ENCODE results near the gene MOG.

Gene MOG

DNA sequence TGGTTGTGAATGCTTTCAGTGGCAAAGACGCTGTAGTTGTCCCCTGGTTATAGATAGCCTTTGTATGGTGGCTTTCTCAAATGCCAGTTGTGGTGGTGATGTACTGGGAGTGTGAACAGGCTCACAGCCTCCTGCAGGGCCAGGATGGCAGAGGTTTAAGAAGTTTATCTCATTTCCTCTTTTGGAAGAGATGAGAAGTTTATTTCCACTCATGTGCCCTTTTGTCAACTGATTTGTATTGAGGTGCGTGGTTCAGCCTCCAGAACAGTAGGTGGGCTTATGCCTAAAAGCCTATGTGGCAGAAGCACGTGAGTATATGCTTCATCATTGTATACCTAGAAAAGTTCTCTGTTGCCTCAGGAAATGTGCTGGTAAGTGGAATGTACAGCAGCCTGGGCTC, 37.7 kb downstream of the MOG start:
- peaks cover 13% of the 10 kb centered on the region for H3K9me3 ChIP-seq
- H3K27ac ChIP-seq: no peak overlapping the region
- H3K4me1 ChIP-seq: no peaks in the 10 kb centered on the region
- no peak for TF ChIP-seq Cebpa-rat (IDR thresholded peaks at IDR 0.05)
- H3K4me2 ChIP-seq: no peak overlapping the region
- H4K20me1 ChIP-seq: no peaks in the 10 kb centered on the region
- H3K9ac ChIP-seq: no peak overlapping the region
- H3K4me3 ChIP-seq: no peak overlapping the region
- no peaks in the 10 kb centered on the region for H3K36me3 ChIP-seq
- H3K27me3 ChIP-seq: no peaks in the 10 kb centered on the region

DNA sequence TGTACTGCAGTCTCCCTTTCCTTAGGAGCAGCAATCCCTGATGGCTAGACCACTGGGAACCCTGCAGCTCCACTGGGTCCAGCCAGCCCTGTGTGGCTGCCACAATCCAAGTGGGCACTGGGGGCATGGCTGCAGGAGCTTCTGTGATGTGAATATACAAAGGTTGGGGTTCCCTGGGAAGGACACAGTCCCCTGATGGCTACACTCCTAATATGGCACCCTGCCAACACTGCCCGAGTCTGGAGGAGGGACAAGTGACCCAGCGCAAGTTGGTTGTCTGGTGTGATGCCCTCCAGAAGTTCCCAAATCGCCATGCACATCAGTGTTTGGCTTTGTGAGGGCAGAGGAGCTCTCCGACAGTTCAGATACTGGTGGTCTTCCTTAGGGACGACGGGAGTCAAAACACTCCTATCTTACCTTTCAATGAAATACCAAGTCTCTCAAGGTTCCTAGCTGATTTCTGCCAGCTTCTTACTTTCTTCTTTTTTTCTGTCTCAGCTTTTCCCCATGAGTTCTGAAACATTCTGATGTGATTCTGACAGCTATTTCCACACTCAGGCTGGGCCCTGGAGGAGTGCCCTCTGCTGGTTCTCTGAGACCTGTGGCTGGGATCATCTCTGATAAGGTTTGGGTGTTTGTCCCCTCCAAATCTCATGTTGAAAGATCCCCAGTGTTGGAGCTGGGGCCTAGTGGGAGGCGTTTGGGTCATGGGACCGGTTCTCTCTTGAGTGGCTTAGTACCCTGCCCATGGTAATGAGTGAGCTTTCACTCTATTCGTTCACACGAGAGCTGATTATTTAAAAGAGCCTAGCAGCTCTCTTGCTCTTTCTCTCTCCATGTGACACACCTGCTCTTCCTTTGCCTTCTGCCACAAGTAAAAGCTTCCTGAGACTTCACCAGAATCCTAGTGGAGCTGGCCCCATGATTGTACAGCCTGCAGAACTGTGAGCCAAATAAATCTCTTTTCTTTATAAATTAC, 39.5 kb downstream of the MOG start:
- Histone ChIP-seq H3K36me3 (no peaks in the 10 kb centered on the region), H4K20me1 (no peaks in the 10 kb centered on the region), H3K4me3 (no peak overlapping the region), H3K27me3 (no peaks in the 10 kb centered on the region), H3K4me2 (no peak overlapping the region), H3K4me1 (no peaks in the 10 kb centered on the region), H3K9ac (no peak overlapping the region), H3K27ac (no peak overlapping the region), H3K9me3 (peaks cover 13% of the 10 kb centered on the region)
- TF ChIP-seq Cebpa-rat (IDR thresholded peaks at IDR 0.05): no peak

DNA sequence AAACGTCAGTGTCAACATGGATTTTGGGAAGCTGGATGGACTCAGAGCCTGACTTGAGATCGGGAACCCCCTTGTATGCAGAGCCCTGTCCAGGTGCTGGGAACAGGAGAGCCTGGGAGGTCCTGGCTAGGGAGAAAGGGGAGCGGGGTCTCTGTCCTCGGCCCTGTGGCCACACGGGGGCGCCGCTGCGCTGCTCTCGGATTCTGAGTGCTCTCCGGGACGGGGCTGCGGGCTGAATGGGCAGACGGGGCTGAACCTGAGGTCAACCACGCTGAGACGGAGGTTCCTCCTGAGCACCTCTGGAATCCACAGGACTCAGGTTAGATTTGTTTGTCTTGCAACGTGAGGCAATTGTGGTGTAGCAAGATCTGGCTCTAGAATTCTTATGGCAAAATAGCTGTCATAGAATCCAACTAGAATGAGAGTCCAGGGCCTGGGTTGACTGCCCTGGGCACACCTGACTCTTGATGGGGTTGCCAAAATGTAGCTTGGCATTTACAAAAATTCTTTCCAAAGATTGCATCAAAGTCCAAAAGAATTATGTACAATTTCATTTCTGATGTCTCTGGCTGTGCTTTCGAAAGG, 45.7 kb downstream of the MOG start:
- Histone ChIP-seq H3K9ac (no peak overlapping the region), H3K27me3 (no peaks in the 10 kb centered on the region), H3K4me1 (no peaks in the 10 kb centered on the region), H3K27ac (no peak overlapping the region), H3K4me2 (no peak overlapping the region), H3K9me3 (no peaks in the 10 kb centered on the region), H4K20me1 (no peaks in the 10 kb centered on the region), H3K4me3 (no peak overlapping the region), H3K36me3 (no peaks in the 10 kb centered on the region)
- no peak for TF ChIP-seq Cebpa-rat (IDR thresholded peaks at IDR 0.05)

DNA sequence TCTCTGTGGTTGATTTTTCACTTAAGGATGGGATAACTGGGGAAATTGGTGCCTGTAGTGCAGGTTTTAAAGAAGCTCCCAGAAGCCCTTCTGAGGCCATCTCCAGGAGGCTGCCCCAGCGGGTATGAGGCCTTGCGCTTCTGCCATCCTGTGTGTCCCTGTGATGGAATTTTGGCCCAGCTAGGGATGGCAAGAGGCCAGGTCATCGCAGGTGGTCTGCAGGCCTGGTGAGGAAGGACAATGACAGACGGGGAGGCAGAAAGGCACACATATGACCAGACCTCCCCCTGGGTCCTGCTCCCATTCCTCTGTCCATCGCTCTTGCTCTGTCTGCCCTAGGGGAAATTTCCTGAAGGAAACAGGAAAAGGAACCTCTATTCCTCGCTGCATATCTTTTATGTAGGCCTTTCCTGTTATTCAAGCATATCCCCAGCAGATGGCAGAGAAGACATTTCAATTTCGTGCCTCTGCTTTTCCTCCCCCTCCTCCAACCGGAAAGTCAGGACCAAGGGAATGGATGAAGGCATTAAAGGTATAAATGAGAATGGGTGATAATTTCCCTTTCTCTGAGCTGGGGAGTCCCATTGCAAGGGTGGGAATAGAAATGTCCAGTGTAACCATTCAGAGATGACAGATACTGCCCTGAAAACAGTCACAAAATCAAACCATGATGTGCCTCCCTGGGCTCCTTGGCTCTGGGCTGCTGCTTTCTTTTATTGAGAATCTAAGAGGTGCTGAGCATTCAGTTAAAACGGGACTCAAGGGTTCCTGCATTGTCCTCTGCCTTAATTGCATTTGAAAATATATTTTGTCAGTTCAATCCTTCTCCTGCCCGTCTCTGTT, 48.7 kb downstream of the MOG start:
- H3K9ac ChIP-seq: no peak overlapping the region
- peaks cover 26% of the 10 kb centered on the region for H3K4me1 ChIP-seq
- H3K9me3 ChIP-seq: no peaks in the 10 kb centered on the region
- no peak for TF ChIP-seq Cebpa-rat (IDR thresholded peaks at IDR 0.05)
- H3K36me3 ChIP-seq: no peaks in the 10 kb centered on the region
- H3K27me3 ChIP-seq: no peaks in the 10 kb centered on the region
- no peaks in the 10 kb centered on the region for H4K20me1 ChIP-seq
- no peak overlapping the region for H3K4me2 ChIP-seq
- no peak overlapping the region for H3K4me3 ChIP-seq
- H3K27ac ChIP-seq: no peak overlapping the region

DNA sequence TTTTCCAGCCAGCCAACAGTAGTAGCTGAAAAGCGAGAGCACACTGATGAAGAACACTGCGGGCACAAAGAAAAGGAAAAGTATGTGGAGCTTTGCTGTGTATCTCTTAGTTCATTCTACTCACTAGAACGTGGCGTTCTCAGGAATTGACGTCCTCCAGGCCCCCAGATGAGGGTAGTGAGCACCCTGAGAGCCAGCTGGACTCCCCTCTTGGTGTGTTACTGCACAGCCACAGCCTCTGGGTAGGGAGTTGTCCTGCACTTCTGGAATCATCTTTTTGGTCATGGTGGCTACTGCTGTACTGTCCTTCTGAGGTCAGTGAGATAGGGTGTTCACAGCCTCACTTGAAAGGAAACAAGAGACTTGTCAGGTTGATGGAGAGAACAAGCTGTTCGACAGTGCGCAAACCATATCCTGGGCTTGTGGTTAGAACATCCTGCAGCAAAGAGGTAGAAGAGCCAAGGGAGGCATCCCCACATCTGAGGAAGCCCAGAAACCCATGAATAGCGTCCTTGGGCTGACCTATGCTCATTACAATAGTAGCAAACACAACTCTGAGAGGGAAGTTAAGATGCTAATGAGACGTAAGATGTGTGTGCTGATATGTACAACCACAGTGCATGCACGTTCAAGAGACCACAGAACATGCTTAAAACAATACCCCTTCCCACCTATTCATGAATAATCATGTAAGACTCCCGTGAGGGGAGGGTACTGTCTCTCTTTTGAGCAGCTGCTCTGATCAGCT, 51.7 kb downstream of the MOG start:
- Histone ChIP-seq H3K36me3 (no peaks in the 10 kb centered on the region), H3K9ac (peak overlapping the region; percentile 43; the same call in 1 of the 2 replicates), H4K20me1 (no peaks in the 10 kb centered on the region), H3K4me1 (peaks cover 30% of the 10 kb centered on the region), H3K27ac (no peak overlapping the region), H3K9me3 (no peaks in the 10 kb centered on the region), H3K4me2 (peak overlapping the region; percentile 94), H3K27me3 (no peaks in the 10 kb centered on the region), H3K4me3 (peak overlapping the region; percentile 48; the same call in 1 of the 2 replicates)
- no peak for TF ChIP-seq Cebpa-rat (IDR thresholded peaks at IDR 0.05)

DNA sequence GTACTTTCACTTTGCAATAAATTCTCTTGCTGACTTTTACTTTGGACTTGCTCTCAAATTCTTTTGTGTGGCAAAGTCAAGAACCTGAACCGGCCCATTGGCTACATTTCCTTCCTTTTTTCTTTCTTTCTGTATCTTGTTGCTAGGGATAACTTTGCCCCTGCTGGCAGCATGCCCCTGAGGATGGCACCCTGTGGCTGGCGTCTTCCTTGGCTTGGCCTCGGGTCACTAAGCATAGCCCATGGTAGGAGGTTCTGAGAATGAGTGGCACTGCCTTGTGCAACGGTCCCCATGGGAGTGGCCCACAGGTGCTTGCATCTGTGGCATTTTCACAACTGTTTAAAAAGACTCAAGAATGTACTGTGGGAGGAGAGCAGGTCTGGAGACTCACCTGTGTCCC, 52.3 kb downstream of the MOG start:
- Histone ChIP-seq H3K27me3 (no peaks in the 10 kb centered on the region), H3K9me3 (no peaks in the 10 kb centered on the region), H3K4me3 (peak overlapping the region; percentile 48), H3K4me1 (peaks cover 30% of the 10 kb centered on the region), H3K4me2 (peak overlapping the region; percentile 94), H3K9ac (peak overlapping the region; percentile 43; the same call in 1 of the 2 replicates), H4K20me1 (no peaks in the 10 kb centered on the region), H3K36me3 (no peaks in the 10 kb centered on the region), H3K27ac (no peak overlapping the region)
- TF ChIP-seq Cebpa-rat (IDR thresholded peaks at IDR 0.05): no peak

DNA sequence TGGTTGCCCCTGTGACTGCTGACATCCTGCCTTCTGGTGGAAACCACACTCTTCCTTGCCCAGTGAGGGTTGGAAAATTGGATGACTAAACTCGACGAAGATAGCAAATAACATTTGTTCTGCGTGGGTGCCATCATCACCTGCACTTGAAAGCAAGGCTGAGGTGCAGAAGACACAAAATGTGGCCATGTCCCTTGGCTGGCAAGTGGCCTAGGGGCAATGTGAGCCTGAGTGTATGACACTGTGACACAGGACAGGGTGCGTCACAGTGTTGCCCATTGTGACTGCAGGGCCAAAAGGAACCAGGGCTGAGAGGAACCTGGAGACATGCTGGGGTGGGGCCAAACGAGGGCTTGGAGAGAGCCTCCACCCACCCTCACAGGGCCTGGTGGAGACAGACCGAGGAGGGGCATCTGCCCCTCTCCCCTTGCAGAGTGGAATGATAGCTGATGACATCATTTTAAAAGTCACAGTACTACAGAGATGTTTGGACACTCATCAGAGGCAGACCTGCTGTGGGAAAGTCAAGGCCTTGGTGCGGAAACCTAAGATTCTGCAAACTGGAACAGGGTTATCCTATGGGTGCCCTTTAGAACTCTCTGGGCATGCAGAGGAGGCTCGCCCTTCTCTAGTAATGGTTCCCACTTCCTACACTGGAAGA, 53.5 kb downstream of the MOG start:
- H3K27me3 ChIP-seq: no peaks in the 10 kb centered on the region
- peak overlapping the region; percentile 94 for H3K4me2 ChIP-seq
- H3K27ac ChIP-seq: no peak overlapping the region
- H3K9me3 ChIP-seq: no peaks in the 10 kb centered on the region
- no peak overlapping the region for H3K9ac ChIP-seq
- H3K4me1 ChIP-seq: peaks cover 30% of the 10 kb centered on the region
- no peak overlapping the region for H3K4me3 ChIP-seq
- no peaks in the 10 kb centered on the region for H4K20me1 ChIP-seq
- TF ChIP-seq Cebpa-rat (IDR thresholded peaks at IDR 0.05): no peak
- H3K36me3 ChIP-seq: no peaks in the 10 kb centered on the region

DNA sequence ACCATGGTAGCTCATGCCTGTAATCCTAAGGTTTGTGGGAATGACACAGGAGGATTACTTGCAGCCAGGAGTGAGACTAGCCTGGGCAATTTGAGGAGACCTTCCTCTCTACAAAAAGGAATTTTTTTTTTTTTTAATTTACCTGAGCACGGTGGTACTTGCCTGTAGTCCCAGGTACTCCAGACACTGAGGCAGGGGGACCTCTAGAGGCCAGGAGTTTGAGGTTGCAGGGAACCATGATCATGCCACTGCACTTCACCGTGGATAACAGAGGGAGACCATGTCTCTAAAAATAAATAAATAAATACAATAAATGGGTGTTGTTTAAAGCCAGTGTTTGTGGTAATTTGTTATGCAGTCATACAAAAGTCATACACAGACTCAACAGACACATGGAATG, 64.0 kb downstream of the MOG start:
- peaks cover 18% of the 10 kb centered on the region for H4K20me1 ChIP-seq
- no peak overlapping the region for H3K4me3 ChIP-seq
- H3K27me3 ChIP-seq: peaks cover 36% of the 10 kb centered on the region
- H3K36me3 ChIP-seq: peaks cover 9% of the 10 kb centered on the region; the same call in 1 of the 2 replicates
- H3K27ac ChIP-seq: no peak overlapping the region
- H3K4me2 ChIP-seq: no peak overlapping the region
- peaks cover 13% of the 10 kb centered on the region; the same call in 1 of the 2 replicates for H3K9me3 ChIP-seq
- peaks cover 8% of the 10 kb centered on the region; the same call in 1 of the 2 replicates for H3K4me1 ChIP-seq
- TF ChIP-seq Cebpa-rat (IDR thresholded peaks at IDR 0.05): no peak
- no peak overlapping the region for H3K9ac ChIP-seq

All from BLaER1 (cell line).